CD1c-positive myeloid dendritic cell (primary cell): Measurements from ENCODE around the gene STK33.
A peak's percentile ranks its signal among the peaks of the same experiment; 100 is the strongest.
"Not testable (repeated sequence)": the region's sequence is repeated elsewhere in the genome, so short reads cannot be mapped to it uniquely, and the experiment has no call there.

Experiments
- DNase-seq: peaks from one replicate; pipeline ENCODE4 v3.0.0-alpha.2; 2016; ENCODE audit errors: extremely low spot score

The STK33 gene

GRCh38 chr11:8543278-8543677, 50.8 kb downstream of the STK33 start:
- no peak for DNase-seq

- DNase-seq = no peak
These were observed 52.6 kb downstream of the STK33 start for GRCh38 chr11:8541448-8541847.

- no peak for DNase-seq
These were observed 60.7 kb downstream of the STK33 start for GRCh38 chr11:8533332-8533731.

- no peak for DNase-seq
These were observed 61.6 kb downstream of the STK33 start for GRCh38 chr11:8532475-8532874.

- no peak for DNase-seq
These were observed 62.0 kb downstream of the STK33 start for GRCh38 chr11:8531982-8532381.

GRCh38 chr11:8531312-8531711, 62.7 kb downstream of the STK33 start:
- DNase-seq = no peak

- no peak for DNase-seq
These were observed 66.1 kb downstream of the STK33 start for GRCh38 chr11:8527939-8528338.

GRCh38 chr11:8523396-8523795, 70.6 kb downstream of the STK33 start:
- DNase-seq = no peak

- peak; percentile 4 for DNase-seq
These were observed 81.5 kb downstream of the STK33 start for GRCh38 chr11:8512547-8512946.

- DNase-seq = no peak
These were observed 90.1 kb downstream of the STK33 start for GRCh38 chr11:8503910-8504364.

GRCh38 chr11:8501836-8502235, 92.2 kb downstream of the STK33 start:
- DNase-seq = no peak

GRCh38 chr11:8488395-8488794, 105.6 kb downstream of the STK33 start:
- no peak for DNase-seq

GRCh38 chr11:8487261-8487660, 106.8 kb downstream of the STK33 start:
- no peak for DNase-seq

GRCh38 chr11:8484251-8484650, 109.8 kb downstream of the STK33 start:
- DNase-seq = no peak

GRCh38 chr11:8480858-8481257, 113.2 kb downstream of the STK33 start:
- DNase-seq = no peak

- no peak for DNase-seq
These were observed 116.3 kb downstream of the STK33 start for GRCh38 chr11:8477680-8478079.

- DNase-seq = no peak
These were observed 116.9 kb downstream of the STK33 start for GRCh38 chr11:8477151-8477550.

- not testable (repeated sequence) for DNase-seq
These were observed 126.2 kb downstream of the STK33 start for GRCh38 chr11:8467806-8468205.

- DNase-seq = not testable (repeated sequence)
These were observed 126.7 kb downstream of the STK33 start for GRCh38 chr11:8467356-8467755.

GRCh38 chr11:8466884-8467283, 127.1 kb downstream of the STK33 start:
- DNase-seq = not testable (repeated sequence)

- DNase-seq = no peak
These were observed 134.2 kb downstream of the STK33 start for GRCh38 chr11:8459711-8460399.

GRCh38 chr11:8442301-8442700, 151.7 kb downstream of the STK33 start:
- no peak for DNase-seq

- DNase-seq = no peak
These were observed 153.4 kb downstream of the STK33 start for GRCh38 chr11:8440649-8441048.

GRCh38 chr11:8429483-8429882, 164.5 kb downstream of the STK33 start:
- no peak for DNase-seq
